Stimulated activated CD4-positive, alpha-beta T cell treated with anti-CD3 and anti-CD28 coated beads, TNF-alpha, amount 100 ng/mL, for 48 hours (primary cell): Measurements from ENCODE around the gene PLXNB1.
"Not testable (repeated sequence)": the region's sequence is repeated elsewhere in the genome, so short reads cannot be mapped to it uniquely, and the experiment has no call there.

Experiments used
- DNase-seq, 3 donors: peaks; one replicate each; pipeline ENCODE4 v3.0.0-alpha.2; 2020; ENCODE audit warnings: low read depth in 3 of 3

The PLXNB1 gene

GRCh38 chr3:48463703-48464102 lies 33.8 kb upstream of the PLXNB1 start:
- no peak for DNase-seq

- DNase-seq = not testable (repeated sequence)
These were observed 31.9 kb upstream of the PLXNB1 start for GRCh38 chr3:48461767-48462166.

GRCh38 chr3:48460517-48460902 lies 30.6 kb upstream of the PLXNB1 start:
- no peak for DNase-seq

- no peak for DNase-seq
These were observed 30.1 kb upstream of the PLXNB1 start for GRCh38 chr3:48459773-48460516.

GRCh38 chr3:48459331-48459730 lies 29.4 kb upstream of the PLXNB1 start:
- no peak for DNase-seq

GRCh38 chr3:48456456-48456855 lies 26.6 kb upstream of the PLXNB1 start:
- DNase-seq = no peak

DNA sequence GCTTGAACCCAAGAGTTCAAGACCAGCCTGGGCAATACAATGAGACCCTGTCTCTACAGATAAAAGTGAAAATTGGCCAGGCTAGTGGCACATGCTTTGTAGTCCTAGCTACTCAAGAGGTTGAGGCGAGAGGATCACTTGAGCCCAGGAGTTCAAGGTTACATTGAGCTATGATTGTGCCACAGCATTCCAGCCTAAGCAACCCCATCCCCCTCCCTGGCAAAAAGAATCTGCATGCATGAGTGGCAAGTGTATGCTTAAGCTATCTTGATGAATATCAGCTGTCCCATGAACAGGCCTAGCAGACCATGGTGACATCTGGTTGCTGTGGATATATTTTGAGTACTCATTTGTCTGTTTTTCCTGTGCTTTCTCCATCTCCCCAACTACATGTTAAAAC lies 21.4 kb upstream of the PLXNB1 start:
- DNase-seq = no peak

DNA sequence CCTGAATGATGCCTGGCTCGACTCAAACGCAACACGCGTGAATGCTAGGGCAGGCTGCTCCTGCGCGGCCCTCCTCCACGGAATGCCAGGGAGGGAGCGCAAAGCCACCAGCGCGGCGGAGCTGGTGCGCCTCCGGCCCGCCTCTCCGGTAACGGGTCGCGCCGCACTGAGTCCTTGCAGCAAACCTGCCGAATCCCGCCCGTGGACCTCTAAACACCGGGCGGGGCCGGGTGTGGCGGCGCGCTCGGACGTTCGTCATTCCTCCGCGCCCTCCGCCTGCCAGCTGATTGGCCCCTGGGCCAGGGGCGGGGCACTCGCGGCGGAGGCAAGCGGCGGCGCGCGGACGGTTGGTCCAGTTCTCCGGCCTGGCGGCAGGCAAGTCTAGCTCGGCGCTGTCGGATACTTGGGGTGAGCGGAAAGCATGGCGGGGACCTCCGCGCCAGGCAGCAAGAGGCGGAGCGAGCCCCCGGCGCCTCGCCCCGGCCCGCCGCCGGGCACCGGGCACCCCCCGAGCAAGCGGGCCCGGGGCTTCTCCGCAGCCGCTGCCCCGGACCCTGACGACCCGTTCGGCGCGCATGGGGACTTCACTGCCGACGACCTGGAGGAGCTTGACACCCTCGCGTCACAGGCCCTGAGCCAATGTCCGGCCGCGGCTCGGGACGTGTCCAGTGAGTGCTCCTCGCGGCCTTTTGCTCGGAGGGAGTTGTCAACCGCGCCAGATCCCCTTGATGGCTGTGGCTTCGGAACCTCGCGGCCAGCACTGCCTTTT lies 16.7 kb upstream of the PLXNB1 start, which contains the start of gene ATRIP:
ATRIP (plus strand) TSS at position 313 of the 769 bp plus-strand sequence; CDS start at position 422, 109 bp downstream.
- peak; percentile 78 to 91 (median 78) for DNase-seq

DNA sequence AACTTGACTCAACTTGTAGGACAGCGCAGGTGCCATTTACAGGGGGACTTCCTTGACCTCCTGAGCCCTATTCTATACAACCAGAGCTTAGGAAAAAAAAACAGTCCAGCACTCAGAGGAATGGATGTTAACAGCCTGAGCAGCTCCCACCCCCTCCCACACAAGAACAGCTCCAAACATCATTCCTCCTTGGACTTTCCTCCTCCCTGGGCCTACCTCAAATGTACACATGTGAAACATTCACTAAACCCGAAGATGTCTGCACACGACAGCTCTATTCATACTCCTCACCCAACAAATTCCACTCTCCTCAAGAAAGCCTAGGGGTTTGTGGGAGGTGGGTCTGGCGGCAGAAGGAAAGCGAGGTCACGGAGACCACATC lies 16.1 kb upstream of the PLXNB1 start:
- DNase-seq = no peak

DNA sequence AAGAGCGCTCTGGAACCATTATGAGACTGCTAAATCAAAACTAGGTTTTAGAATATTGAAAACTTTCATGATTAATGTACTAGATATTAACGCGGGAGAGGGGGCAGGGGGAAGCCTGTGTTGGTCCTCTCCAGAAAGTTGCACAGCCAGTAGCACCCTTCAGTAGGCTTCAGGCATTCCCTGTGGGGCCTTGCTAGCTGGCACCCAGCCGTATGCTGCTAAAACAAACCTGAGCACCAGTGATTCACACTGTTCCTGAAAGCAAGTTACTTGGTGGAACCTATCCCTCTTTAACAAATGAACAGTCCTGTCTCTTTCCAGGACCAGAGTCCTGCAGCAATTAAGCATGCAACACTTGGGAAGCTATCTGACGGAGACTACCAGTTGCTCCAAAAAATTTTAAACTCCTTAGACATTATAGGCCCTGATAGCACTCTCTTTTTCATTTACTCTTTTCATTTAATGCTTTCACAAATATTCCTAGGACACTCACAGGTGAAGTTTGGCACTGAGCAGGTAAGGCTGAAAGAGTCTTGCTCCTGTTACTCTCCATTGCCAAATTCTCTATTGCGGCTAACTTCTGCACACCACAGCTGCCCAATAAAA lies 15.5 kb upstream of the PLXNB1 start:
- no peak for DNase-seq

DNA sequence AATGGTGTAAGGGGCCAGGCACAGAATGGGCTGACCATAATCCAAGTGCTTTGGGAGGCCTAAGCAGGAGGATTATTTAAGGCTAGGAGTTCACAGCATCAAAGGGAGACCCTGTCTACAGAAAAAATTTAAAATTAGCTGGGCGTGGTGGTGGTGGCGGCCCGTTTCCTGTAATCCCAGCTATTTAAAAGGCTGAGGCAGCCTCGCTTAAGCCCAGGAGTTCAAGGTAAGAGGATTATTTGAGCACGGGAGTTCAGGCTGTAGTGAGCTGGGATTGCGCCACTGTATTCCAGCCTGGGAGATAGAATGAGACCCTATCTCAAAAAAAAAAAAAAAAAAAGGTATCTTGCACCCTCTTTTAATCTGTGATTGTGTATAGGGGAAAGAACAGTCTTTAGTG lies 12.1 kb upstream of the PLXNB1 start:
- DNase-seq = no peak

GRCh38 chr3:48440590-48440958 lies 10.7 kb upstream of the PLXNB1 start:
- no peak for DNase-seq

DNA sequence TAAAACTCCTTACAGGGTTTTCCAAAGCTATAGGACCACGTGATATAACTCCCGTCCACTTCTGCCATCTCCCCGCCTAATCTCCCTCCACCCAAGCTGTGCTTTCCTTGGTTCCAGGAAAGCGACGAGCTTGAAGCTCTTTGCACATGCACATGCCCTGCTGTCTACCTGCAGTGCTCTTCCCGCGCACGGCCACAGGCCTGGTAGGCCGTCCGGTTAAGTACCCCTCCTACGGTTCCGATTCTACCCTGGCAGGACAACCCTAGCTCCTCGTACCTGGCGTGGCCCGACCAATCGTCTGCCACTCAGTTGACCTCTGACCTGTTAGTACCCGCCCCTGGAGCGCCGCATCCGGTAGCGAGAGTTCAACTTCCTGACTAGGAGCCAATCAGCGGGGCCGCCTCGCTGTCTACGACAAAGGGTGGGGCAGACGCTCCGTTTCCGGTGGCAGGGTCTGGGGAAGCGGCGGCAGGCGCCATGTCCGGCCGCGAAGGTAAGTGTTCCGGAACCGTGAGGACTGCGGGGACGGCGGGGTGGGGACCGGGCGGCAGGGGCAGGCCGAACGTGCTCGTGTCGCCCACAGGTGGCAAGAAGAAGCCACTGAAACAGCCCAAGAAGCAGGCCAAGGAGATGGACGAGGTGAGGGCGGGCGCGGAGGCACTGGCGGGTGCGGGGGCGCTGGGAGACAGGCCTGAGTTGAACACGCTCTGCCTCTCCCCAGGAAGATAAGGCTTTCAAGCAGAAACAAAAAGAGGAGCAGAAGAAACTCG lies 10.1 kb upstream of the PLXNB1 start, which contains the start of the genes CCDC51 and TMA7:
CCDC51 (minus strand) TSS at position 300 of the 770 bp plus-strand sequence. CDS start 4,991 bp downstream, outside the sequence.
TMA7 (plus strand) TSS at position 438 of the 770 bp plus-strand sequence; CDS start at position 478, 40 bp downstream.
- peak; percentile 97 to 98 (median 97) for DNase-seq

DNA sequence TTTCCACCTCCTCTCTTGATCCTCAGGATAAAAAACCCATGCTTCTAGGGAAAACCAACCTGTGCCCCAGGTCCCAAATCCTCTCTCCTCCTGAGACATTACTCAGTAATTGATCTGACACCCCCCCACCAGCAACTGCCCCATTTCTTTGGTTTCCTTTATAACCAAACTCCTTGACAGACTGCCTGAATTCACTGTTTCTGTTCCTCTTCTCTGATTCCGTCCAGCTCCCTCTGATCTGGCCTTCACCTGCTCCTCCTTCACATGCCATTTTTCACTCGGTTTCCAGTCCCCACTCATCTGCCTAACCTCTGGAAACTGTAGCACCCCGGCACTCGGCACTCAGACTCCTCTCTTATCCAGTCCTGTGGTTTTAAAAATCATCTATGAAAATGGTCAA lies 7.9 kb upstream of the PLXNB1 start:
- no peak for DNase-seq

DNA sequence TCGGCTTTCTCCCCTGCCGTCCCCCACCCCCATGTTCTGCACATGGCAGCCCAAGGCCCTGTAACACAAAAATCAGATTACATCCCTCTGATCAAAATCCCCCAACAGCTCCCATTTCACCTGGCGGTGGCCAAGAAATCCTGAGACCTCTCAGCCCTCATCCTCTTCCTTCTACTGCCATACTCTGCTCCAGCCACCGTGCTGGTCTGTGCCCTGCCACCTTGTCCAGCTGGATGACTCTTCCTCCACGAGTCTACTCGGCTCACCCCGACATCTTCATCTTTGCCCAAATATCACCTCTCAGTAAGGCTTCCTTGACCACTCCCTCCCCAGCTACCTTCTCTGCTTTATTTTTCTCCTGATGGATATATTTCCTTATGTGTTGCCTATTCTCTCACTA lies 7.0 kb upstream of the PLXNB1 start:
- DNase-seq = no peak

DNA sequence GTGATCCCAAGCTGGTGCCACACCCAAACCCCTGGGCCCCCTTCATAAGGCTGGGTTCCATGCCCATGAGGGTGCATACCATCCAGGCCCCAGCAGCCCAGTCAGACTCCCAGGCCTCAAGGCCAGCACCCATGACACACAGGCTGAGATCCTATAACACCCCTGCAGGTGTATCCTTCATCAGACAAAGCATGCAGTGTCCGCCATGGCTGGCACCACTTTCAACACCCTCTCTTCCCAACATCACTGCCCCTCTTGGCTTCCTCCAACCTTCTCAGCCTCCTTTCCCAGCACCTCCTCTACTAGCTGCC lies 6.5 kb upstream of the PLXNB1 start:
- DNase-seq = no peak

- peak; percentile 66 to 82 (median 71) for DNase-seq
These were observed 6.0 kb upstream of the PLXNB1 start for GRCh38 chr3:48435774-48436476.

GRCh38 chr3:48435223-48435595 lies 5.3 kb upstream of the PLXNB1 start:
- DNase-seq = no peak

DNA sequence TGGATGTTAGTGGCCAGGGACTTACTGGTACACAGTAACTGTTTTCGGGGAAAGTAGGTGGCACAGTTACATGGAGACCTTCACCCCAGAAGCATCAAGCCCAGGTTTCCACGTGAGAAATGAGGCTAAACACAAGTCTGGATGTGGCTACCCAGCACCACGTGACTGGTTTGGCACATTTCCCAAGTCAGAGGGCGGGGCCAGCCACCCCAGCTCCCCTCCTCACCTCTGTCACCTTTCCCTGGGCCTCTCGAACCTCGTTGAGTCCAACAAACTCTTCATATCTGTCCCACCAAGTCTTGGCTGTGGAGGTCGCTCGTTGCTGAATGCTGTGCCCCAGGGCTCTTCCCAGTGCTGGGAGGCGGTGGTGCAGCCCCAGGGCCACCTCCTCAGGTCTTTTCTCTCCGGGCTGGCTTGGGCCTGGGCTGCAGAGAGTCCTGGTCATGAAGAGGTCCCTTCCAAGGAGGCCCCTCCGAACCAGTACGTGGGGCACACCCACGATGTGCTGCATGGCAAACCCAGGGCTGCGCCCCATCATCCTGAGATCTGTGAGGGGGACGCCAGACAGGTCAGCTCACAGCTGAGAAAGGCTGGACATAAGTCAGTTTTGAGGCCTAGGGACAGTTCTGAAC lies 4.8 kb upstream of the PLXNB1 start:
- DNase-seq = no peak

- DNase-seq = no peak
These were observed 3.7 kb upstream of the PLXNB1 start for GRCh38 chr3:48433472-48434118.
